ENCODE data around the gene SMPD2. TPM values are rescaled to one million over a fixed set of nuclear protein-coding genes. Genes with fewer than 3 reads are reported as not detected.

SMPD2 gene
- total RNA-seq, 1 experiment from 2014 or later = 50.0 TPM

DNA sequence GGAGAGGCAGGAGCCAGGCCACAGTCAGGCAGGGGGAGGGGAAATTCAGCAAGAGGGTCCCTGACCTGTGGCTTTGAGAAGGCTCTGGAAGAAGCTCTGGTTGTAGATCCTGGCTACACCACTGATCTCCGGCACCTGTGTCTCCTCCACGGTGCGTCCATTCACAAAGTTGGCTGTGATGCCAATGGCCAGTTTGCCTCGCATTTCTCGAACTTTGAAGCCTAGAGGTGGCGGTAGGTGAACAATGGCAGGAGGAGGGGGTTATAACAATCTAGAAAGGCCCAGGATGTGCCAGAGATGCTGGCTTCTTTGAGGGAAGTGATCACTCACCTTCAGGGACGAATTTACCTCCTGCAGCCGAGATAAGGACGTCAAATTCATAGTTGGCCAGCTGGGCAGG, 11.7 kb downstream of the SMPD2 start:
- POLR2A ChIA-PET = no interaction called here
- ATAC-seq = no peak
- H3K27me3 ChIP-seq (ENCODE audit: control insufficient read depth, insufficient read depth, low read length) = no peaks in the 10 kb centered on the region

DNA sequence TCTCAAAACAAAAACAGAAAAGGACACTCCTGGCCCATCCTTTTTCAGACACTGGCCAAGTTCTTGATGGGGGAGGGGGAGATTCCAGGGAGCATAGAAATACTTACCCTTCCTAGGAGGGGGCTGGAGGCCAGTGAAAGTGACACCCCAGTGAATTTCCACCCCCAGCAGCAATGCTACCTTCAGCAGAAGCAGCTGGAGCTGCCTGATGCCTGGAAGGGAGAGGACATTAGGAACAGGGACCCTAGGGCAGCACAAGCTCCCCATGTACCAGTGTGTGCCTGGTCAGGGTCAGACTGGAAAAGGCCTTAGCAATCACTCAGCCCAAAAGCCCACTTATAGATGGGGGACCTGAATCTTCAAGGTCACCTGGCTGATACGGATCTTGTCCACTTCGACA, 12.6 kb downstream of the SMPD2 start:
- Histone ChIP-seq H3K27ac (ENCODE audit: low read length) (no peak overlapping the region), H3K9me3 (ENCODE audit: control insufficient read depth, insufficient read depth, low read depth, low read length) (no peaks in the 10 kb centered on the region), H3K4me3 (ENCODE audit: low read depth in 2 of 2, low read length in 2 of 2) (no peak overlapping the region), H3K4me1 (ENCODE audit: control insufficient read depth, insufficient read depth, low read length) (peaks cover 22% of the 10 kb centered on the region), H3K27me3 (ENCODE audit: control insufficient read depth, insufficient read depth, low read length) (no peaks in the 10 kb centered on the region), H3K36me3 (ENCODE audit: control insufficient read depth, insufficient read depth, low read length) (no peaks in the 10 kb centered on the region)
- DNase-seq (ENCODE audit: low read depth, low spot score) = no peak
- TF ChIP-seq POLR2AphosphoS5 (IDR thresholded peaks at IDR 0.05; ENCODE audit: low read depth, low read length) (no peak), SIN3A (IDR thresholded peaks at IDR 0.05; ENCODE audit: borderline replicate concordance, insufficient read depth, low read depth, low read length) (no peak), TCF7L2 (IDR thresholded peaks at IDR 0.05; ENCODE audit: low read depth, low read length) (no peak)
- TF ChIP-seq, protein P1, sequence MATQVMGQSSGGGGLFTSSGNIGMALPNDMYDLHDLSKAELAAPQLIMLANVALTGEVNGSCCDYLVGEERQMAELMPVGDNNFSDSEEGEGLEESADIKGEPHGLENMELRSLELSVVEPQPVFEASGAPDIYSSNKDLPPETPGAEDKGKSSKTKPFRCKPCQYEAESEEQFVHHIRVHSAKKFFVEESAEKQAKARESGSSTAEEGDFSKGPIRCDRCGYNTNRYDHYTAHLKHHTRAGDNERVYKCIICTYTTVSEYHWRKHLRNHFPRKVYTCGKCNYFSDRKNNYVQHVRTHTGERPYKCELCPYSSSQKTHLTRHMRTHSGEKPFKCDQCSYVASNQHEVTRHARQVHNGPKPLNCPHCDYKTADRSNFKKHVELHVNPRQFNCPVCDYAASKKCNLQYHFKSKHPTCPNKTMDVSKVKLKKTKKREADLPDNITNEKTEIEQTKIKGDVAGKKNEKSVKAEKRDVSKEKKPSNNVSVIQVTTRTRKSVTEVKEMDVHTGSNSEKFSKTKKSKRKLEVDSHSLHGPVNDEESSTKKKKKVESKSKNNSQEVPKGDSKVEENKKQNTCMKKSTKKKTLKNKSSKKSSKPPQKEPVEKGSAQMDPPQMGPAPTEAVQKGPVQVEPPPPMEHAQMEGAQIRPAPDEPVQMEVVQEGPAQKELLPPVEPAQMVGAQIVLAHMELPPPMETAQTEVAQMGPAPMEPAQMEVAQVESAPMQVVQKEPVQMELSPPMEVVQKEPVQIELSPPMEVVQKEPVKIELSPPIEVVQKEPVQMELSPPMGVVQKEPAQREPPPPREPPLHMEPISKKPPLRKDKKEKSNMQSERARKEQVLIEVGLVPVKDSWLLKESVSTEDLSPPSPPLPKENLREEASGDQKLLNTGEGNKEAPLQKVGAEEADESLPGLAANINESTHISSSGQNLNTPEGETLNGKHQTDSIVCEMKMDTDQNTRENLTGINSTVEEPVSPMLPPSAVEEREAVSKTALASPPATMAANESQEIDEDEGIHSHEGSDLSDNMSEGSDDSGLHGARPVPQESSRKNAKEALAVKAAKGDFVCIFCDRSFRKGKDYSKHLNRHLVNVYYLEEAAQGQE (IDR thresholded peaks at IDR 0.05; ENCODE audit: insufficient read depth in 1 of 2, low read depth in 2 of 2, low read length in 1 of 2) = no peak
- TF ChIP-seq, protein P2, sequence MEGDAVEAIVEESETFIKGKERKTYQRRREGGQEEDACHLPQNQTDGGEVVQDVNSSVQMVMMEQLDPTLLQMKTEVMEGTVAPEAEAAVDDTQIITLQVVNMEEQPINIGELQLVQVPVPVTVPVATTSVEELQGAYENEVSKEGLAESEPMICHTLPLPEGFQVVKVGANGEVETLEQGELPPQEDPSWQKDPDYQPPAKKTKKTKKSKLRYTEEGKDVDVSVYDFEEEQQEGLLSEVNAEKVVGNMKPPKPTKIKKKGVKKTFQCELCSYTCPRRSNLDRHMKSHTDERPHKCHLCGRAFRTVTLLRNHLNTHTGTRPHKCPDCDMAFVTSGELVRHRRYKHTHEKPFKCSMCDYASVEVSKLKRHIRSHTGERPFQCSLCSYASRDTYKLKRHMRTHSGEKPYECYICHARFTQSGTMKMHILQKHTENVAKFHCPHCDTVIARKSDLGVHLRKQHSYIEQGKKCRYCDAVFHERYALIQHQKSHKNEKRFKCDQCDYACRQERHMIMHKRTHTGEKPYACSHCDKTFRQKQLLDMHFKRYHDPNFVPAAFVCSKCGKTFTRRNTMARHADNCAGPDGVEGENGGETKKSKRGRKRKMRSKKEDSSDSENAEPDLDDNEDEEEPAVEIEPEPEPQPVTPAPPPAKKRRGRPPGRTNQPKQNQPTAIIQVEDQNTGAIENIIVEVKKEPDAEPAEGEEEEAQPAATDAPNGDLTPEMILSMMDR (IDR thresholded peaks at IDR 0.05) = no peak
- ChIA-PET CTCF (no interaction called here), POLR2A (no interaction called here)
- intact Hi-C loops (cut with micrococcal nuclease; ENCODE audit: unreplicated experiment) = no loop called here
- in situ Hi-C loops (cut with HindIII; ENCODE audit: low pct_unique_long_range_greater_than_20kb, low sequenced_read_pairs) = no loop called here
- no TSS peak for BruUV-seq (replicated peaks)
- ATAC-seq = no peak

More for the DNA sequence above, 11.7 kb downstream of the SMPD2 start:
- no peak overlapping the region for H3K27ac ChIP-seq (ENCODE audit: low read length)
- TF ChIP-seq SIN3A (IDR thresholded peaks at IDR 0.05; ENCODE audit: borderline replicate concordance, insufficient read depth, low read depth, low read length) (no peak), POLR2AphosphoS5 (IDR thresholded peaks at IDR 0.05; ENCODE audit: low read depth, low read length) (no peak), TCF7L2 (IDR thresholded peaks at IDR 0.05; ENCODE audit: low read depth, low read length) (no peak)
- TF ChIP-seq, protein P2 (IDR thresholded peaks at IDR 0.05) = no peak
- TF ChIP-seq, protein P1 (IDR thresholded peaks at IDR 0.05; ENCODE audit: insufficient read depth in 1 of 2, low read depth in 2 of 2, low read length in 1 of 2) = no peak
- DNase-seq (ENCODE audit: low read depth, low spot score) = no peak
- peaks cover 15% of the 10 kb centered on the region for H3K4me1 ChIP-seq (ENCODE audit: control insufficient read depth, insufficient read depth, low read length)
- no peaks in the 10 kb centered on the region for H3K36me3 ChIP-seq (ENCODE audit: control insufficient read depth, insufficient read depth, low read length)
- no TSS peak for BruUV-seq (replicated peaks)
- in situ Hi-C loops (cut with HindIII; ENCODE audit: low pct_unique_long_range_greater_than_20kb, low sequenced_read_pairs) = no loop called here
- intact Hi-C loops (cut with micrococcal nuclease; ENCODE audit: unreplicated experiment) = no loop called here
- no peak overlapping the region for H3K4me3 ChIP-seq (ENCODE audit: low read depth in 2 of 2, low read length in 2 of 2)
- CTCF ChIA-PET = no interaction called here
- no peaks in the 10 kb centered on the region for H3K9me3 ChIP-seq (ENCODE audit: control insufficient read depth, insufficient read depth, low read depth, low read length)
